A673 (cell line): ENCODE results near the gene STX1A.

Source experiments
- CTCF ChIP-seq: fragments of 300-800, 200-600 bp; sonication (generic); conservative IDR thresholded peaks from 2 replicates; pipeline ENCODE4 v1.5.1; 2017; ENCODE audit warnings: low read depth, mild to moderate bottlenecking, antibody characterized with exemption, low read length, moderate library complexity, mixed read lengths
- EZH2 ChIP-seq: fragments of 200-600 bp; sonication (generic); IDR thresholded peaks from 2 replicates; pipeline ENCODE4 v1.6.1; 2017; ENCODE audit warnings: borderline replicate concordance, low read depth, mild to moderate bottlenecking, mixed read lengths, antibody characterized with exemption, low read length; ENCODE audit not compliant: poor library complexity, severe bottlenecking

GRCh38 chr7:73723813-73724212 lies 4.3 kb upstream of the STX1A start:
- TF ChIP-seq CTCF = no peak
- no peak for TF ChIP-seq EZH2
